GM12892 (cell line): ENCODE measurements around the gene SMCHD1.

Experiments used
- POLR2A ChIP-seq: IDR thresholded peaks from 2 replicates; pipeline ENCODE4 v1.6.1; 2011; ENCODE audit warnings: low read depth, low read length, control low read depth
- POLR2AphosphoS5 ChIP-seq: IDR thresholded peaks from 2 replicates; pipeline ENCODE4 v1.6.1; 2011; ENCODE audit warnings: low read depth, low read length, control low read depth

GRCh38 chr18:2776601-2777000 is 121.1 kb downstream of the SMCHD1 start:
- TF ChIP-seq POLR2A (no peak), POLR2AphosphoS5 (no peak)
